Nephron (organoid): ENCODE data around the gene KAT6B.
"Not testable (repeated sequence)": the region's sequence is repeated elsewhere in the genome, so short reads cannot be mapped to it uniquely, and the experiment has no call there.

ENCODE experiments used
- H3K27ac Mint-ChIP-seq, 3 experiments: 2 replicates each; pipeline ENCODE4 v1.8.0; 2020; ENCODE audit warnings: mixed read lengths in 3 of 3, mild to moderate bottlenecking in 2 of 3, moderate library complexity in 1 of 3
- H3K27me3 Mint-ChIP-seq: 2 replicates; pipeline ENCODE4 v1.8.0; 2021; ENCODE audit warnings: low read depth, mild to moderate bottlenecking, moderate library complexity, mixed read lengths
- H3K36me3 Mint-ChIP-seq: 2 replicates; pipeline ENCODE4 v1.8.0; 2020; ENCODE audit warnings: low read depth, mixed read lengths
- H3K4me1 Mint-ChIP-seq: 2 replicates; pipeline ENCODE4 v1.8.0; 2020; ENCODE audit warnings: mixed read lengths
- H3K4me3 Mint-ChIP-seq, 3 experiments: 2 replicates each; pipeline ENCODE4 v1.8.0; 2020; ENCODE audit warnings: mild to moderate bottlenecking in 3 of 3, mixed read lengths in 3 of 3, moderate library complexity in 2 of 3
- H3K9me3 Mint-ChIP-seq: 2 replicates; pipeline ENCODE4 v1.8.0; 2020; ENCODE audit warnings: mixed read lengths
- CTCF ChIP-seq, 3 experiments: fragments of 200-600 bp; sonication (generic); IDR thresholded peaks; one replicate each; pipeline ENCODE4 v1.5.0; 2021; ENCODE audit warnings: antibody characterized with exemption in 3 of 3; ENCODE audit not compliant: unreplicated experiment in 3 of 3

Gene KAT6B

GRCh38 chr10:74826142-74827044 is at the start of gene KAT6B:
KAT6B (plus strand) TSS chr10:74826600; CDS start chr10:74842858, 16,258 bp downstream.
- Mint-ChIP-seq H3K9me3 (no peaks in the 10 kb centered on the region), H3K36me3 (peaks cover 29% of the 10 kb centered on the region), H3K4me1 (peaks cover 54% of the 10 kb centered on the region), H3K4me3 (peak within 1 kb of the TSS; percentile 92 to 95 (median 93)), H3K27me3 (no peaks in the 10 kb centered on the region), H3K27ac (peak within 1 kb of the TSS; percentile 97 to 100 (median 98))
- TF ChIP-seq CTCF (IDR thresholded peaks at IDR 0.05; ENCODE audit: unreplicated experiment in 3 of 3), result peak in 2 of 3 experiments; percentile 20 to 47

GRCh38 chr10:74778436-74779094 is 47.8 kb upstream of the KAT6B start:
- Mint-ChIP-seq H3K9me3 (peaks cover 35% of the 10 kb centered on the region), H3K27ac (peak overlapping the region in 2 of 3 experiments; percentile 1 to 15)

GRCh38 chr10:74781870-74782269 is 44.5 kb upstream of the KAT6B start:
- peaks cover 19% of the 10 kb centered on the region for H3K9me3 Mint-ChIP-seq
- not testable (repeated sequence) for H3K4me3 Mint-ChIP-seq, H3K4me1 Mint-ChIP-seq, H3K36me3 Mint-ChIP-seq, H3K27ac Mint-ChIP-seq, H3K27me3 Mint-ChIP-seq

More at GRCh38 chr10:74778436-74779094, 47.8 kb upstream of the KAT6B start:
- no peaks in the 10 kb centered on the region for H3K27me3 Mint-ChIP-seq
- no peak overlapping the region for H3K4me3 Mint-ChIP-seq
- no peak for TF ChIP-seq CTCF (IDR thresholded peaks at IDR 0.05; ENCODE audit: unreplicated experiment in 3 of 3)
- H3K36me3 Mint-ChIP-seq, result peaks cover 5% of the 10 kb centered on the region
- H3K4me1 Mint-ChIP-seq, result no peaks in the 10 kb centered on the region

- H3K27me3 Mint-ChIP-seq, result no peaks in the 10 kb centered on the region
- no peaks in the 10 kb centered on the region for H3K4me1 Mint-ChIP-seq
- H3K27ac Mint-ChIP-seq, result no peak overlapping the region
- H3K4me3 Mint-ChIP-seq, result no peak overlapping the region
- TF ChIP-seq CTCF (IDR thresholded peaks at IDR 0.05; ENCODE audit: unreplicated experiment in 3 of 3), result no peak
- peaks cover 5% of the 10 kb centered on the region for H3K9me3 Mint-ChIP-seq
- H3K36me3 Mint-ChIP-seq, result no peaks in the 10 kb centered on the region
Measured at GRCh38 chr10:74784462-74784861, 41.9 kb upstream of the KAT6B start.

- Mint-ChIP-seq H3K27me3 (no peaks in the 10 kb centered on the region), H3K4me3 (no peak overlapping the region), H3K9me3 (peaks cover 2% of the 10 kb centered on the region), H3K4me1 (no peaks in the 10 kb centered on the region), H3K36me3 (no peaks in the 10 kb centered on the region), H3K27ac (no peak overlapping the region)
- TF ChIP-seq CTCF (IDR thresholded peaks at IDR 0.05; ENCODE audit: unreplicated experiment in 3 of 3), result no peak
Measured at GRCh38 chr10:74786126-74786525, 40.3 kb upstream of the KAT6B start.

- Mint-ChIP-seq H3K27ac (no peak overlapping the region), H3K4me3 (no peak overlapping the region)
Measured at GRCh38 chr10:74787457-74787856, 38.9 kb upstream of the KAT6B start.

GRCh38 chr10:74791979-74792378 is 34.4 kb upstream of the KAT6B start:
- not testable (repeated sequence) for H3K4me3 Mint-ChIP-seq, H3K36me3 Mint-ChIP-seq, H3K27me3 Mint-ChIP-seq, H3K27ac Mint-ChIP-seq, H3K4me1 Mint-ChIP-seq, H3K9me3 Mint-ChIP-seq

More at GRCh38 chr10:74787457-74787856, 38.9 kb upstream of the KAT6B start:
- TF ChIP-seq CTCF (IDR thresholded peaks at IDR 0.05; ENCODE audit: unreplicated experiment in 3 of 3), result no peak
- no peaks in the 10 kb centered on the region for H3K36me3 Mint-ChIP-seq
- H3K27me3 Mint-ChIP-seq, result no peaks in the 10 kb centered on the region
- H3K9me3 Mint-ChIP-seq, result peaks cover 2% of the 10 kb centered on the region
- no peaks in the 10 kb centered on the region for H3K4me1 Mint-ChIP-seq
